HCT116 (cell line): ENCODE data around the gene IFI27L2. TPM values are rescaled to one million over a fixed set of nuclear protein-coding genes. Genes with fewer than 3 reads are reported as not detected.

Source experiments
- ATAC-seq: fragments of 200-7000 bp; cut with Tn5 transposase; 2 replicates; pipeline ENCODE4 v1.9.1; 2020; ENCODE audit warnings: mild to moderate bottlenecking, moderate library complexity
- BruUV-seq: library from RNA; stranded (reverse); fragments of 400-500 nt; replicated peaks from 2 replicates; lab custom pipeline; 2021; lab: Mats Ljungman, UMichigan
- CTCF ChIA-PET: fragments of 300-600 bp; sonication (Branson Sonifier 250); formaldehyde crosslinking; loops from one replicate; lab custom pipeline; 2021; ENCODE audit warnings: antibody characterized with exemption; lab: Charles Lee
- POLR2A ChIA-PET: fragments of 300-600, 350-600 bp; sonication (Branson Sonifier 250); formaldehyde crosslinking; loops from one replicate; lab custom pipeline; 2021; ENCODE audit warnings: antibody characterized with exemption; lab: Charles Lee
- RAD21 ChIA-PET, 2 experiments: fragments of 300-600 bp; sonication (Branson Sonifier 250); formaldehyde crosslinking; loops; one replicate each; lab custom pipeline; 2023; ENCODE audit warnings: low total read pairs in 2 of 2; ENCODE audit not compliant: uncharacterized antibody in 2 of 2, unreplicated experiment in 2 of 2, low non-redundant PET in 1 of 2; lab: Charles Lee
- DNase-seq: peaks from one replicate; pipeline ENCODE4 v3.0.0-alpha.2; 2010; ENCODE audit warnings: low read depth, low spot score
- H2AFZ ChIP-seq: fragments of 200-600 bp; shearing (Covaris generic), sonication (generic); 2 replicates; pipeline ENCODE4 v1.6.1; 2017; ENCODE audit warnings: low read depth, mixed run types, mixed read lengths, antibody characterized with exemption, low read length; ENCODE audit not compliant: poor library complexity, severe bottlenecking
- H3K27ac ChIP-seq: 2 replicates; pipeline ENCODE4 v1.5.1; 2012; ENCODE audit warnings: low read depth, low read length
- H3K27me3 ChIP-seq: fragments of 200-600 bp; sonication (generic); 2 replicates; pipeline ENCODE4 v1.6.1; 2016; ENCODE audit warnings: mixed run types, low read length, mixed read lengths; ENCODE audit not compliant: insufficient read depth
- H3K36me3 ChIP-seq, 2 experiments: fragments of 200-500 bp in 1 of 2; fragments of 200-600 bp in 1 of 2; sonication (Bioruptor generic) in 1 of 2; sonication (generic) in 1 of 2; 2 replicates each; pipeline versions ENCODE4 v1.5.1 to v1.6.1; 2014 to 2016; ENCODE audit warnings: low read length in 2 of 2, inconsistent platforms in 1 of 2, mixed read lengths in 1 of 2, mixed run types in 1 of 2; ENCODE audit not compliant: insufficient read depth in 2 of 2, control insufficient read depth in 1 of 2
- H3K4me1 ChIP-seq, 2 experiments: fragments of 200-600 bp in 1 of 2; sonication (generic) in 1 of 2; 2 replicates each; pipeline versions ENCODE4 v1.5.1 to v1.6.1; 2012 to 2017; ENCODE audit warnings: low read length in 2 of 2, inconsistent platforms in 1 of 2, mild to moderate bottlenecking in 1 of 2, mixed read lengths in 1 of 2, mixed run types in 1 of 2, moderate library complexity in 1 of 2; ENCODE audit not compliant: insufficient read depth in 2 of 2, control insufficient read depth in 1 of 2
- H3K4me2 ChIP-seq: fragments of 200-600 bp; sonication (generic); 2 replicates; pipeline ENCODE4 v1.6.1; 2017; ENCODE audit warnings: mixed run types, low read length, mixed read lengths
- H3K4me3 ChIP-seq, 2 experiments: fragments of 200-600 bp in 1 of 2; sonication (generic) in 1 of 2; replicated peaks in 1 of 2; 2 replicates each; pipeline ENCODE4 v1.5.1; 2011 to 2016; ENCODE audit warnings: low read length in 2 of 2, control low read depth in 1 of 2, low read depth in 1 of 2, mild to moderate bottlenecking in 1 of 2, mixed read lengths in 1 of 2, mixed run types in 1 of 2
- H3K79me2 ChIP-seq: fragments of 200-600 bp; sonication (generic); 2 replicates; pipeline ENCODE4 v1.6.1; 2017; ENCODE audit warnings: mild to moderate bottlenecking, mixed run types, low read length, moderate library complexity, mixed read lengths; ENCODE audit not compliant: insufficient read depth
- H3K9ac ChIP-seq: fragments of 200-600 bp; sonication (generic); 2 replicates; pipeline ENCODE4 v1.6.1; 2016; ENCODE audit warnings: low read length, mixed read lengths
- H3K9me2 ChIP-seq: fragments of 200-600 bp; sonication (generic), shearing (Covaris generic); 2 replicates; pipeline ENCODE4 v1.6.1; 2017; ENCODE audit warnings: mixed run types, mild to moderate bottlenecking, moderate library complexity; ENCODE audit not compliant: insufficient read depth
- H3K9me3 ChIP-seq, 2 experiments: fragments of 200-500 bp in 1 of 2; fragments of 200-600 bp in 1 of 2; sonication (Bioruptor generic) in 1 of 2; sonication (generic) in 1 of 2; 2 replicates each; pipeline ENCODE4 v1.6.1; 2014 to 2017; ENCODE audit warnings: low read length in 2 of 2, mixed read lengths in 2 of 2, inconsistent platforms in 1 of 2, low read depth in 1 of 2, mild to moderate bottlenecking in 1 of 2, mixed run types in 1 of 2, moderate library complexity in 1 of 2; ENCODE audit not compliant: control insufficient read depth in 1 of 2, insufficient read depth in 1 of 2
- H4K20me1 ChIP-seq: fragments of 200-600 bp; sonication (generic), shearing (Covaris generic); 2 replicates; pipeline ENCODE4 v1.6.1; 2017; ENCODE audit warnings: mixed run types, mild to moderate bottlenecking, moderate library complexity; ENCODE audit not compliant: insufficient read depth
- CBX3 ChIP-seq: IDR thresholded peaks from 2 replicates; pipeline ENCODE4 v1.6.1; 2012; ENCODE audit warnings: low read depth
- EGR1 ChIP-seq: IDR thresholded peaks from 2 replicates; pipeline ENCODE4 v1.6.1; 2012; ENCODE audit warnings: low read depth
- FOSL1 ChIP-seq: IDR thresholded peaks from 2 replicates; pipeline ENCODE4 v1.6.1; 2012; ENCODE audit warnings: low read depth
- POLR2AphosphoS5 ChIP-seq: IDR thresholded peaks from 2 replicates; pipeline ENCODE4 v1.6.1; 2011; ENCODE audit warnings: mild to moderate bottlenecking, low read depth, low read length, moderate library complexity
- SP1 ChIP-seq: IDR thresholded peaks from 2 replicates; pipeline ENCODE4 v1.6.1; 2012; ENCODE audit warnings: low read depth
- SRF ChIP-seq: IDR thresholded peaks from 2 replicates; pipeline ENCODE4 v1.6.1; 2012; ENCODE audit warnings: low read depth
- TCF7L2 ChIP-seq: IDR thresholded peaks from 2 replicates; pipeline ENCODE4 v1.7.0; 2011; ENCODE audit warnings: borderline replicate concordance, inconsistent platforms; ENCODE audit not compliant: insufficient read depth, insufficient read length; ENCODE audit errors: extremely low read depth
- YY1 ChIP-seq: IDR thresholded peaks from 2 replicates; pipeline ENCODE4 v1.6.1; 2011; ENCODE audit warnings: low read length, low read depth, moderate library complexity, mild to moderate bottlenecking; ENCODE audit not compliant: insufficient replicate concordance; ENCODE audit errors: extremely low read depth
- ZFX ChIP-seq: fragments of 450-650 bp; IDR thresholded peaks from 2 replicates; pipeline ENCODE4 v1.6.1; 2017
- ZNF274 ChIP-seq: fragments of 200-500 bp; sonication (Bioruptor generic); IDR thresholded peaks from 2 replicates; pipeline ENCODE4 v1.6.1; 2014; ENCODE audit warnings: mild to moderate bottlenecking, low read depth, low read length, inconsistent platforms
- intact Hi-C: fragments of 100-400 bp; cut with micrococcal nuclease; formaldehyde crosslinking; loops from 2 replicates; pipeline ENCODE4 v1.10.0; 2022
- total RNA-seq: library from RNA; stranded (reverse); gene quantifications from one replicate; pipeline ENCODE4 v1.2.1, GENCODE V29; 2021; ENCODE audit not compliant: unreplicated experiment
- TF ChIP-seq, protein P1 (sequence below): IDR thresholded peaks from 2 replicates; pipeline ENCODE4 v1.6.1; 2012; ENCODE audit warnings: low read depth
- TF ChIP-seq, protein P2 (sequence below): IDR thresholded peaks from 2 replicates; pipeline ENCODE4 v1.6.1; 2011; ENCODE audit warnings: mild to moderate bottlenecking, low read length, moderate library complexity; ENCODE audit not compliant: insufficient replicate concordance; ENCODE audit errors: extremely low read depth
- TF ChIP-seq, protein P3 (sequence below): IDR thresholded peaks from 2 replicates; pipeline ENCODE4 v1.6.1; 2012
- TF ChIP-seq, protein P4 (sequence below): IDR thresholded peaks from 2 replicates; pipeline ENCODE4 v1.6.1; 2012
- TF ChIP-seq, protein P5 (sequence below), 3 experiments: fragments of 200-600 bp in 1 of 3; sonication (generic) in 1 of 3; IDR thresholded peaks in 2 of 3; conservative IDR thresholded peaks in 1 of 3; 2 replicates each; pipeline ENCODE4 v1.5.1; 2012 to 2017; ENCODE audit warnings: low read depth in 2 of 3, low read length in 2 of 3, antibody characterized with exemption in 1 of 3, borderline replicate concordance in 1 of 3, control low read depth in 1 of 3, mild to moderate bottlenecking in 1 of 3, mixed read lengths in 1 of 3, mixed run types in 1 of 3, moderate library complexity in 1 of 3; ENCODE audit not compliant: insufficient read depth in 1 of 3

Gene IFI27L2
- total RNA-seq, 1 experiment from 2014 or later: 42.9 TPM

DNA sequence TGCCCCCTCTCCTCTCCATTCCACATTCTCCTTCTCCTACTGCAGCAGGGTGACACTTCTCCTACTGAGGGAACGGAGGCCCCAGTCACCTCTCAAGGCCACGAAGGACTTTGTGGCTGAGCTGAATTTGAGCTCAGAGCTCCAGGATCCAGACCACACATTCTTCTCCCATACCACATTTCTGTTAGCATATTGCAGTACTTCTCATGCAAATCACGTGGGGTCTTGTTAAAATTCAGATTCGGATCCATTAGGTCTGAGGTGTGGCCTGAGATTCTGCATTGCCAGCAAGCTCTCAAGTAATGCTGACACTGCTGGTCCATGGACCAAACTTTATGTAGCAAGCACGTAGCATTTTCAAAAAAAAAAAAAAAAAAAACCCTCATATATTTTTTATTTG, 9.6 kb upstream of the IFI27L2 start:
- H3K36me3 ChIP-seq: no peaks in the 10 kb centered on the region
- no peak for DNase-seq
- intact Hi-C loops: loop anchor here (10.0 kb wide), 2 partner anchors 396 to 546 kb away; no protein-coding TSS in a partner anchor
- no peak overlapping the region for H2AFZ ChIP-seq
- no peaks in the 10 kb centered on the region for H3K9me2 ChIP-seq
- H4K20me1 ChIP-seq: no peaks in the 10 kb centered on the region
- H3K4me1 ChIP-seq: peaks cover 0 to 3% of the 10 kb centered on the region in 2 experiments; a peak in 1 of 4 replicates
- POLR2A ChIA-PET: no interaction called here
- H3K9ac ChIP-seq: no peak overlapping the region
- no peaks in the 10 kb centered on the region for H3K9me3 ChIP-seq
- H3K4me2 ChIP-seq: no peak overlapping the region
- TF ChIP-seq EGR1: no peak
- no peak for TF ChIP-seq TCF7L2
- TF ChIP-seq, protein P1, sequence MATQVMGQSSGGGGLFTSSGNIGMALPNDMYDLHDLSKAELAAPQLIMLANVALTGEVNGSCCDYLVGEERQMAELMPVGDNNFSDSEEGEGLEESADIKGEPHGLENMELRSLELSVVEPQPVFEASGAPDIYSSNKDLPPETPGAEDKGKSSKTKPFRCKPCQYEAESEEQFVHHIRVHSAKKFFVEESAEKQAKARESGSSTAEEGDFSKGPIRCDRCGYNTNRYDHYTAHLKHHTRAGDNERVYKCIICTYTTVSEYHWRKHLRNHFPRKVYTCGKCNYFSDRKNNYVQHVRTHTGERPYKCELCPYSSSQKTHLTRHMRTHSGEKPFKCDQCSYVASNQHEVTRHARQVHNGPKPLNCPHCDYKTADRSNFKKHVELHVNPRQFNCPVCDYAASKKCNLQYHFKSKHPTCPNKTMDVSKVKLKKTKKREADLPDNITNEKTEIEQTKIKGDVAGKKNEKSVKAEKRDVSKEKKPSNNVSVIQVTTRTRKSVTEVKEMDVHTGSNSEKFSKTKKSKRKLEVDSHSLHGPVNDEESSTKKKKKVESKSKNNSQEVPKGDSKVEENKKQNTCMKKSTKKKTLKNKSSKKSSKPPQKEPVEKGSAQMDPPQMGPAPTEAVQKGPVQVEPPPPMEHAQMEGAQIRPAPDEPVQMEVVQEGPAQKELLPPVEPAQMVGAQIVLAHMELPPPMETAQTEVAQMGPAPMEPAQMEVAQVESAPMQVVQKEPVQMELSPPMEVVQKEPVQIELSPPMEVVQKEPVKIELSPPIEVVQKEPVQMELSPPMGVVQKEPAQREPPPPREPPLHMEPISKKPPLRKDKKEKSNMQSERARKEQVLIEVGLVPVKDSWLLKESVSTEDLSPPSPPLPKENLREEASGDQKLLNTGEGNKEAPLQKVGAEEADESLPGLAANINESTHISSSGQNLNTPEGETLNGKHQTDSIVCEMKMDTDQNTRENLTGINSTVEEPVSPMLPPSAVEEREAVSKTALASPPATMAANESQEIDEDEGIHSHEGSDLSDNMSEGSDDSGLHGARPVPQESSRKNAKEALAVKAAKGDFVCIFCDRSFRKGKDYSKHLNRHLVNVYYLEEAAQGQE: no peak
- no peak for TF ChIP-seq POLR2AphosphoS5
- TF ChIP-seq, protein P2, sequence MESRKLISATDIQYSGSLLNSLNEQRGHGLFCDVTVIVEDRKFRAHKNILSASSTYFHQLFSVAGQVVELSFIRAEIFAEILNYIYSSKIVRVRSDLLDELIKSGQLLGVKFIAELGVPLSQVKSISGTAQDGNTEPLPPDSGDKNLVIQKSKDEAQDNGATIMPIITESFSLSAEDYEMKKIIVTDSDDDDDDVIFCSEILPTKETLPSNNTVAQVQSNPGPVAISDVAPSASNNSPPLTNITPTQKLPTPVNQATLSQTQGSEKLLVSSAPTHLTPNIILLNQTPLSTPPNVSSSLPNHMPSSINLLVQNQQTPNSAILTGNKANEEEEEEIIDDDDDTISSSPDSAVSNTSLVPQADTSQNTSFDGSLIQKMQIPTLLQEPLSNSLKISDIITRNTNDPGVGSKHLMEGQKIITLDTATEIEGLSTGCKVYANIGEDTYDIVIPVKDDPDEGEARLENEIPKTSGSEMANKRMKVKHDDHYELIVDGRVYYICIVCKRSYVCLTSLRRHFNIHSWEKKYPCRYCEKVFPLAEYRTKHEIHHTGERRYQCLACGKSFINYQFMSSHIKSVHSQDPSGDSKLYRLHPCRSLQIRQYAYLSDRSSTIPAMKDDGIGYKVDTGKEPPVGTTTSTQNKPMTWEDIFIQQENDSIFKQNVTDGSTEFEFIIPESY: no peak
- TF ChIP-seq CBX3: no peak
- no peak for TF ChIP-seq ZFX
- no peak for TF ChIP-seq ZNF274
- TF ChIP-seq SP1: no peak
- TF ChIP-seq, protein P3, sequence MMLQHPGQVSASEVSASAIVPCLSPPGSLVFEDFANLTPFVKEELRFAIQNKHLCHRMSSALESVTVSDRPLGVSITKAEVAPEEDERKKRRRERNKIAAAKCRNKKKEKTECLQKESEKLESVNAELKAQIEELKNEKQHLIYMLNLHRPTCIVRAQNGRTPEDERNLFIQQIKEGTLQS: no peak
- TF ChIP-seq, protein P4, sequence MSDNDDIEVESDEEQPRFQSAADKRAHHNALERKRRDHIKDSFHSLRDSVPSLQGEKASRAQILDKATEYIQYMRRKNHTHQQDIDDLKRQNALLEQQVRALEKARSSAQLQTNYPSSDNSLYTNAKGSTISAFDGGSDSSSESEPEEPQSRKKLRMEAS: no peak
- no peak for TF ChIP-seq YY1
- TF ChIP-seq FOSL1: no peak
- TF ChIP-seq, protein P5, sequence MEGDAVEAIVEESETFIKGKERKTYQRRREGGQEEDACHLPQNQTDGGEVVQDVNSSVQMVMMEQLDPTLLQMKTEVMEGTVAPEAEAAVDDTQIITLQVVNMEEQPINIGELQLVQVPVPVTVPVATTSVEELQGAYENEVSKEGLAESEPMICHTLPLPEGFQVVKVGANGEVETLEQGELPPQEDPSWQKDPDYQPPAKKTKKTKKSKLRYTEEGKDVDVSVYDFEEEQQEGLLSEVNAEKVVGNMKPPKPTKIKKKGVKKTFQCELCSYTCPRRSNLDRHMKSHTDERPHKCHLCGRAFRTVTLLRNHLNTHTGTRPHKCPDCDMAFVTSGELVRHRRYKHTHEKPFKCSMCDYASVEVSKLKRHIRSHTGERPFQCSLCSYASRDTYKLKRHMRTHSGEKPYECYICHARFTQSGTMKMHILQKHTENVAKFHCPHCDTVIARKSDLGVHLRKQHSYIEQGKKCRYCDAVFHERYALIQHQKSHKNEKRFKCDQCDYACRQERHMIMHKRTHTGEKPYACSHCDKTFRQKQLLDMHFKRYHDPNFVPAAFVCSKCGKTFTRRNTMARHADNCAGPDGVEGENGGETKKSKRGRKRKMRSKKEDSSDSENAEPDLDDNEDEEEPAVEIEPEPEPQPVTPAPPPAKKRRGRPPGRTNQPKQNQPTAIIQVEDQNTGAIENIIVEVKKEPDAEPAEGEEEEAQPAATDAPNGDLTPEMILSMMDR (IDR thresholded peaks at IDR 0.05 in 2 of 3, conservative IDR thresholded peaks at IDR 0.05 in 1 of 3; ENCODE audit: borderline replicate concordance in 1 of 3, insufficient read depth in 1 of 3, low read depth in 2 of 3, low read length in 2 of 3): no peak
- TF ChIP-seq SRF: no peak
- H3K27me3 ChIP-seq: no peaks in the 10 kb centered on the region
- H3K27ac ChIP-seq: no peak overlapping the region
- no peaks in the 10 kb centered on the region for H3K79me2 ChIP-seq
- no peak for ATAC-seq
- RAD21 ChIA-PET: no interaction called here
- no peak overlapping the region for H3K4me3 ChIP-seq
- no TSS peak for BruUV-seq
- CTCF ChIA-PET: interaction anchor here (1.9 kb wide), 1 partner anchor 199 kb away, joined by 6 read pairs; no protein-coding TSS in a partner anchor
